Spinal cord (tissue), 10 donors: ENCODE measurements around the gene NEK11. TPM values are rescaled to one million over a fixed set of nuclear protein-coding genes. Genes with fewer than 3 reads are reported as not detected.
"Not testable (repeated sequence)": the region's sequence is repeated elsewhere in the genome, so short reads cannot be mapped to it uniquely, and the experiment has no call there.

ENCODE experiments used
- DNase-seq, 6 donors: peaks; one replicate each; pipeline versions ENCODE4 v3.0.0 to v3.0.0-alpha.2; 2013 to 2015; ENCODE audit warnings: low spot score in 6 of 6, low read depth in 4 of 6
- H3K27ac ChIP-seq: one replicate; pipeline ENCODE4 v1.5.1; 2013; ENCODE audit warnings: low read depth, low read length, control low read depth
- H3K27me3 ChIP-seq: one replicate; pipeline ENCODE4 v1.6.1; 2013; ENCODE audit warnings: low read length; ENCODE audit not compliant: control insufficient read depth, insufficient read depth
- H3K36me3 ChIP-seq: one replicate; pipeline ENCODE4 v1.6.1; 2013; ENCODE audit warnings: low read length; ENCODE audit not compliant: control insufficient read depth, insufficient read depth
- H3K4me1 ChIP-seq: one replicate; pipeline ENCODE4 v1.6.1; 2013; ENCODE audit warnings: low read length; ENCODE audit not compliant: control insufficient read depth, insufficient read depth
- H3K4me3 ChIP-seq: one replicate; pipeline ENCODE4 v1.5.1; 2013; ENCODE audit warnings: low read depth, low read length, control low read depth
- H3K9me3 ChIP-seq: one replicate; pipeline ENCODE4 v1.6.1; 2013; ENCODE audit warnings: low read length; ENCODE audit not compliant: control insufficient read depth, insufficient read depth
- WGBS: methylation state at CpG from one replicate; pipeline ENCODE4 v1.1.5; 2013; ENCODE audit warnings: missing lambda C conversion rate; ENCODE audit not compliant: insufficient coverage; 5-methylcytosine and 5-hydroxymethylcytosine counted together
- polyA plus RNA-seq, 2 donors: library from polyadenylated mRNA; unstranded; fragments of 120-200 nt; gene quantifications; one replicate each; pipeline ENCODE4 v1.2.1, GENCODE V29; 2013; ENCODE audit not compliant: insufficient read length in 2 of 2
- total RNA-seq, 2 donors: library from RNA; depleted of rRNA in 1 of 2; stranded (reverse); fragments of 120-200 nt in 1 of 2; fragments of >200 nt in 1 of 2; gene quantifications; one replicate each; pipeline versions ENCODE4 v1.2.3 to v1.2.4, GENCODE V29; 2013 to 2014
- donor health status: healthy.

Gene NEK11
- total and polyA plus RNA-seq, 4 donors = 20.8 to 42.1 (median 23.3) TPM

DNA sequence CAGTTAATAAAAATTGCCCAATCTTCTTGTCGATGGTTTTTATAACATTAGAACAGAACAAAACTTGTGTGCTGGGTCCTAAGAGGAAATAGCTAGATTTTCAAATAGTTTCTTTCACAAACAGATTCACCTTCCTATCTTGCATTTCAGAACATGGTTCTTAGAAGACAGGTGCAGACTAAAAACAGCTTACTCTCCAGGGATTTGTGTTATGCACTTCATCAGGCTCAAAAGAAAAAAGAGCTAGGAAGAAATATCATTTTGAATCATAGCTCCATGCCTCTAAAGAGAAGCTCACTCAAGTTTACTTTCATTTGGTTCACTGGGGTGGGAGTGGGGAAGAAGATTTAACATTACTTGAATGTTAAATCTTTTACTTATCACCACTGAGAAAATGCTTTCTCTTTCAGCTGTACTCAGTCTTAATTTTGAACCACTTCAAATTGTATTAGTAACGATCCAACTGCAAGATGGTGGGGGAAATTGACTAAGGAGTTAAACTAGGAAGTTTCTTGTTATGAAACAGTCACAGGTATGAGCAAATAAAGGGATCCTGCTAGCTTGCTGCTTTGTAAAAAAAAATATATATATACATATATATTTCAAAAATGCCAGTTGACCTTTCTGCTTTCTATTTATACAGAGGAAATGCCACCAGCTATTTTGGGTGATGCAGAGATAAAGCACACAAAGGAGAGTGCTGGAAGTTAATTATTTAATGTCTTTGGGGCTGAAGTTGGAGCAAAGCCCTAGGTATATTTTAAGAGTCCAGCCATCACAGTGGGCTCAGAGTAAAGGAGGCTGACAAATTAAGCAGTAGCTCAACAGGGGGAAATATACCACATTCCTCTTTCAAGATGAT lies 326.6 kb downstream of the NEK11 start:
- no CpG with 5 or more reads among the region's 2 CpGs for WGBS
- no peak for DNase-seq
- H3K27me3 ChIP-seq = no peaks in the 10 kb centered on the region
- no peaks in the 10 kb centered on the region for H3K9me3 ChIP-seq
- no peaks in the 10 kb centered on the region for H3K4me1 ChIP-seq
- no peaks in the 10 kb centered on the region for H3K36me3 ChIP-seq
- no peak overlapping the region for H3K4me3 ChIP-seq
- H3K27ac ChIP-seq = no peak overlapping the region

DNA sequence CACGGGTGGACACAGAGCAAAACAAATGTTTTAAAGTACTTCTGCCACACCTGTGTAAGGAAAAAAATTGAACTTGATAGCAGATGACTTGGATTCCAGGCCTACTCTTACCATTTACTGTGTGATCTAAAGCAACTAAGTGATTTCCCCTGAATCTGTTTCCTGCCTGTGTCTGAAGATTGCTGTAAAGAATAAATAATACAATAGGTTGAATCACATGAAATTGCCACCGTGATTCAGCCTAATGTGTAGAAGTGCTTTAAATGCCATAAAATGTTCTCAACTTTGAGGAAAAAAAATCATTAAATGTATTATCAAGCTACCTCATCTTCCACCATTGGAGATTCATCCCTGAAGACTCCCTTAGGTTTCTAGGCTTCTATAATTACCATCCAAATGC lies 327.3 kb downstream of the NEK11 start:
- no peak for DNase-seq
- no peaks in the 10 kb centered on the region for H3K4me1 ChIP-seq
- H3K9me3 ChIP-seq = no peaks in the 10 kb centered on the region
- WGBS = no CpG with 5 or more reads among the region's 2 CpGs
- no peaks in the 10 kb centered on the region for H3K27me3 ChIP-seq
- H3K36me3 ChIP-seq = no peaks in the 10 kb centered on the region
- H3K4me3 ChIP-seq = no peak overlapping the region
- no peak overlapping the region for H3K27ac ChIP-seq

DNA sequence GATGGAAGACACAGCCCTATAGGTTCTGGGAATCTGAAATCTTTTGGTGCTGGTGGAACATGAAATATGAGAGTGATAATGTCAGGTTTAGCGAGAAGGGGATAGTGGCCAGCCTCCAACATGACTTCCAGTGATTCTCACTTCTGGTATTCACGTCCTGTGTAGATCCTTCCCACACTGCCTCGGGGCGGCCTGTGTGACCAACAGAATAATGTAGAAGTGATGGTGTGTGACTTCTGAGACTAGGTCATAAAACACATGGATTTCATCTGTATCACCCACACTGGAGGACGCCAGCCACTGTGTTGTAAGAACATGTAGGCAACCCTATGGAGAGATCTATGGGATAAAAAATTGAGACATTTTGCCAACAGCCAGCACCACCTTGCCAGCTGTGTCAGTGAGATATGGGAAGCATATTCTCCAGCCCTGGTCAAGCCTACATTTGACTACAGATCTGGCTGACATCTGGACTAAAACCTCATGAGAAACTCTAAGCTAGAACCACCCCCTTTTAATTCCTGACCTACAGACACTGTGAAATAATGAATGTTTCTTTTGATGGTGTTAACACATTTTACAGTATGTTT lies 329.4 kb downstream of the NEK11 start:
- H3K4me1 ChIP-seq = peaks cover under 1% of the 10 kb centered on the region
- WGBS = no CpG with 5 or more reads among the region's 5 CpGs
- no peak overlapping the region for H3K4me3 ChIP-seq
- H3K9me3 ChIP-seq = no peaks in the 10 kb centered on the region
- no peaks in the 10 kb centered on the region for H3K27me3 ChIP-seq
- H3K27ac ChIP-seq = no peak overlapping the region
- H3K36me3 ChIP-seq = no peaks in the 10 kb centered on the region
- no peak for DNase-seq

DNA sequence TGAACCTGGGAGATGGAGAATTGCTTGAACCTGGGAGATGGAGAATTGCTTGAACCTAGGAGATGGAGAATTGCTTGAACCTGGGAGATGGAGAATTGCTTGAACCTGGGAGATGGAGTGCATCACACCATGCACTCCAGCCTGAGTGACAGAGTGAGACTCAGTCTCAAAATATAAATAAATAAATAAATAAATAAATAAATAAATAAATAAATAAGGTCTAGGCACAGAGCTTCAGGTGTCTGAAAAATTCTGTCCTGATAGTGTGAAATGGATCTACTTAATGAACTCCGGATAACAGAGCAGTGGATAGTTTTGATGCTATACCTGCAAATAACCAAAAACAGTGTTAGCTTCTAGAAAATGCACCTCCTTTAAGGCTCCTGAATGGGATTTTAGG lies 330.6 kb downstream of the NEK11 start:
- no peak for DNase-seq
- no peaks in the 10 kb centered on the region for H3K9me3 ChIP-seq
- H3K4me1 ChIP-seq = peaks cover 13% of the 10 kb centered on the region
- H3K36me3 ChIP-seq = no peaks in the 10 kb centered on the region
- H3K27me3 ChIP-seq = no peaks in the 10 kb centered on the region
- no peak overlapping the region for H3K4me3 ChIP-seq
- WGBS = no CpG with 5 or more reads among the region's 1 CpG
- H3K27ac ChIP-seq = no peak overlapping the region

DNA sequence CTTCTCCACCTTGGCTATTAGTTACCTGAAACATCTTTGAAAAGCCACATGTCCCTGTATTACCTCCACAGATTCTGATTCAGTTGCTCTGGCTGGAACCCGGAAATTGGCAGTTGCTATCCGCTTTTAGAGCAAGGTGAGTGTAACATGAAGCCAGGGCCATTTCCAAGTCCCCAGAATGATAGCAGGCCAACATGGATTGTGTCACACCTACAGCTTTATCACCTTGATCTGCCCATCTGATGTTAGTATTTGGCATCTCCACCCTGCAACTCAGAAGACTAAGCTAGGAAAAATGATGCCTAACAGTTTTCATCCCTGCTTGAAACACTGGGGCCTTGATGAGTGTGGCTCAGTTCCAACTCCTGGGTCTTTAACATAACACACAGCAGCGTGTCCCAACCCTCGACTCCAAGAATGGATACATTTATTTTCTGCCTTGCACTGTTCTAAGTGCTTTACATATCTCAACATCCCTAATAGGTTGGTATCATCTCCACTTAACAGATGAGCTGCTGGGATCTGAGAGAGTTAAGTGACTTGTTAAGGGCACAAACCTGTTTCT lies 333.6 kb downstream of the NEK11 start:
- DNase-seq = peak in 2 of 6 donors; percentile 31 to 54
- 59% methylated on average over 3 of the region's 4 CpGs for WGBS
- Histone ChIP-seq H3K36me3 (no peaks in the 10 kb centered on the region), H3K9me3 (no peaks in the 10 kb centered on the region), H3K27ac (no peak overlapping the region), H3K4me3 (no peak overlapping the region), H3K27me3 (peaks cover 9% of the 10 kb centered on the region), H3K4me1 (peaks cover 15% of the 10 kb centered on the region)

DNA sequence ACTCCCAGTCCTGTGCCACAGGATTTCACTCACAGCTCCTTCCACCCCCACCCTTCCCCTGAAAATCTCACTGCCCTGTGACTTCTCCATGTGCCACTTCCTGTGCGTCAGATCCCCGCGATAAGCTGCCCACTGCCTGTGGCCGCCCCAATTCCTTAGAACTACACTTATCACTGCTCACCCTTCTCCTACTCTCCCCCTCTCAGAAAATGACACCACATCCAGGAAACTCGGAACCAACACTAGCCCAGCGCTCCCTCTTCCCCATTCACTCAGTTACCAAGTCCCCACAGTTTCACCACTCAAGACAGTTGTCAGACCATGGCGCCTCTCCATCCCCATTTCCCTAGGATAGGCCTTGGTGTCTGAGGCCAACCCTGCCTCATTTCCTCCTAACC lies 334.4 kb downstream of the NEK11 start:
- H3K4me1 ChIP-seq = peaks cover 15% of the 10 kb centered on the region
- not testable (repeated sequence) for H3K36me3 ChIP-seq, DNase-seq, H3K9me3 ChIP-seq, H3K4me3 ChIP-seq, H3K27ac ChIP-seq, H3K27me3 ChIP-seq
- WGBS = 88% methylated on average over 7 of the region's 7 CpGs

DNA sequence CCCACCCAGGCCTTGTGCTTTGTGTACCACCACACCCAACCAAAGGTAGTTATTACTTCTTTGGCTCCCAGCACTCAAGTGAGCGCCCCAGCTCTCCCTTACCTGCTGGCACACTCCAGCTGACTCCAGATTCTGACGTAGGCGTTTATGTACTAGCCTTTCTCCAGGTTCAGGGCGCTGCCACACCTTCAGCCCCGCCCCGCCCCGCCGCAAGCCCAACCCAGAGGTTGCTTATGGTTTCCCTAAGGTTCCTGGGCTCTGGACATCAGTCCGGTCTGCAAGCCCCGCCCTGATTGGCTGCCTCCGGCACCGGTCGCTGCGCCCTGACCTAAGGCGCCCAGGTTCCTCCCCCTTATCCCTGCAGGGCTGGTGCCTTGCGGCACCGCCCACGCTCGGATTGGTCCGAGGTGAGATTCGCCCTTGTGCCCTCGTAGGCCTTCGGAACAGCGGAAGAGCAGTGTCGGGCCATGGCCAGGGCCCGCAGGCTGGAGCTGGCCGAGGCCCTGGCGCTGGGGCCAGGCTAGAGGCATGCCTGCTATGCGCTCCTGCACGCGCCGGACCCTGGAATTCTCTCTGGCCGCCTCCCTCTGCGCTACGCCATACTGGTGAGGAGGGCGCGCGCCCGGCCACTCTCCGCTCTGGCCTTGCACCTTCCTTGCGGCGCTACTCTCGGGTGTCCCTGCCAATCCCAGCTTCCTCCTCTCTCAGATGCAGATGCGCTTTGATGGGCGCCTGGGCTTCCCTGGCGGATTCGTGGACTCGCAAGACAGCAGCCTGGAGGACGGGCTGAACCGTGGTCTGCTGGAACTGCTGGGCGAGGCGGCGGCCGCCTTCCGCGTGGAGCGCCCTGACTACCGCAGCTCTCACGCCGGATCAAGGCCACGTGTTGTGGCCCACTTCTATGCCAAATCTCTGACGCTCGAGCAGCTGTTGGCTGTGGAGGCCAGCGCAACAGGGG lies 335.1 kb downstream of the NEK11 start:
- H3K4me1 ChIP-seq = peaks cover 15% of the 10 kb centered on the region
- peak overlapping the region; percentile 43 for H3K4me3 ChIP-seq
- H3K9me3 ChIP-seq = no peaks in the 10 kb centered on the region
- WGBS = 7% methylated on average over 64 of the region's 64 CpGs
- peaks cover 9% of the 10 kb centered on the region for H3K27me3 ChIP-seq
- DNase-seq = peak in 2 of 6 donors; percentile 50 to 69
- H3K27ac ChIP-seq = no peak overlapping the region
- no peaks in the 10 kb centered on the region for H3K36me3 ChIP-seq

DNA sequence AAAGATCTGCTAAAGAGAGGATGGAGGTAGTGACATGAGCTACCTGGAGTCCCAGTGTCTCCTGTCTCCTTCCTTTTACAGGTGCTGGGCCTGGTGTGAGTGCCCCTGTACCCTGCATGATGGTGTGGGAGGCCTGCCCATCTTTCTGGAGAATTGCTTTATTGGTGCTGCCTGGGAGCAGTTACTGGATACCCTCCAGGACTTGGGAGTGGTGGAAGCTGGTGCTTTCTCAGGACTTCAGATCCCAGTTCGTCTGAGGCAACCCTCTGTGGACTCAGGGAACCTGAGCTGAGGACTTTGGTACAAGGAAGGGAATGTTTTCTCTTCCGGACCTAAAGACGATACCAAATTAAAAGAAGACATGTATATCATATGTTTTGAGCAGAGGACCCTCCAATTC lies 336.6 kb downstream of the NEK11 start:
- 86% methylated on average over 1 of the region's 3 CpGs for whole genome bisulfite sequencing
- H3K4me1 ChIP-seq = peaks cover 15% of the 10 kb centered on the region
- H3K27me3 ChIP-seq = peaks cover 9% of the 10 kb centered on the region
- DNase-seq = no peak
- H3K4me3 ChIP-seq = no peak overlapping the region
- no peak overlapping the region for H3K27ac ChIP-seq
- H3K9me3 ChIP-seq = no peaks in the 10 kb centered on the region
- no peaks in the 10 kb centered on the region for H3K36me3 ChIP-seq

DNA sequence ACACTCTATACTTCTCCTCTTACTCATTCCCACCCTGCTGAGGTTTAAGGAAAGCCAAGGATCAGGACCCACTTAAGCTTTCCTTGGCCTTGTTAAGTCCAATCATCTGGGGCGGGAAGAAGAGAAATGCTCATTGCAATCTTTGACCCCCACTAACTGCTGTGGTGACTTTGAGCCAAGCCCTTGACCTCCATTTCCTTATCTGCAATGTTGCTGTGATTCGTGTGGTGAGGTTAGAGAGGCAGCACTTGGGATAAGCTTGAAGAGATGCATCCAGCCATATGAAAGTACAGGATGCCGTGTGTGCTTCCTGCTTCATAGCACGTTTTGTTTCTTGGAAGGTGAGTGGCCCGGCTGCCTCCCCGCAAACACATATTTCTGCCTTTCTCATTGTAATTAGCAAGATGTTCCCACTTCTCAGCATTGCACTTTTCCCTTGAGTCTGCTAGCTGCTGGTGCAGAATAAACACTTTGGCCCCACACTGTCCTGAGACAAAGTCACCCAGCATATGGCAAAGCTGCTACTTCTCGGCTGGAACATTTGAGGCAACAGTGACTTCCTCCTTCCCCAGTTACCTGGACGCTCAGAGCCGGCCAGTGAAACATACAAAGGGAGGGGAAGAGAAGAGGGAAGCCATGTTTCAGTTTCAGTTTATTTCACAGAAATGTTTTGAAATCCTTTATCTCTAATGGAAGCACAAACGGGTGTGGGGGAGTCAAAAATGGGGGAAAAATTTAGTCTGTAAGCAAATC lies 344.4 kb downstream of the NEK11 start:
- Histone ChIP-seq H3K36me3 (no peaks in the 10 kb centered on the region), H3K4me3 (no peak overlapping the region), H3K9me3 (no peaks in the 10 kb centered on the region), H3K27ac (no peak overlapping the region), H3K27me3 (no peaks in the 10 kb centered on the region), H3K4me1 (no peaks in the 10 kb centered on the region)
- DNase-seq = no peak
- 100% methylated on average over 3 of the region's 10 CpGs for WGBS
